Neural progenitor cell (in vitro differentiated cells): ENCODE data around the gene PCGF6.

Source experiments
- CTCF ChIP-seq: fragments of 200-600 bp; sonication (generic); IDR thresholded peaks from 2 replicates; pipeline ENCODE4 v1.5.1; 2017; ENCODE audit warnings: antibody characterized with exemption, mild to moderate bottlenecking
- EZH2 ChIP-seq: fragments of 200-600 bp; sonication (generic); IDR thresholded peaks from 2 replicates; pipeline ENCODE4 v1.6.1; 2017; ENCODE audit warnings: antibody characterized with exemption, mild to moderate bottlenecking, moderate library complexity
- EZH2phosphoT487 ChIP-seq: fragments of 200-600 bp; sonication (generic); IDR thresholded peaks from 2 replicates; pipeline ENCODE4 v1.6.1; 2017; ENCODE audit warnings: antibody characterized with exemption

DNA sequence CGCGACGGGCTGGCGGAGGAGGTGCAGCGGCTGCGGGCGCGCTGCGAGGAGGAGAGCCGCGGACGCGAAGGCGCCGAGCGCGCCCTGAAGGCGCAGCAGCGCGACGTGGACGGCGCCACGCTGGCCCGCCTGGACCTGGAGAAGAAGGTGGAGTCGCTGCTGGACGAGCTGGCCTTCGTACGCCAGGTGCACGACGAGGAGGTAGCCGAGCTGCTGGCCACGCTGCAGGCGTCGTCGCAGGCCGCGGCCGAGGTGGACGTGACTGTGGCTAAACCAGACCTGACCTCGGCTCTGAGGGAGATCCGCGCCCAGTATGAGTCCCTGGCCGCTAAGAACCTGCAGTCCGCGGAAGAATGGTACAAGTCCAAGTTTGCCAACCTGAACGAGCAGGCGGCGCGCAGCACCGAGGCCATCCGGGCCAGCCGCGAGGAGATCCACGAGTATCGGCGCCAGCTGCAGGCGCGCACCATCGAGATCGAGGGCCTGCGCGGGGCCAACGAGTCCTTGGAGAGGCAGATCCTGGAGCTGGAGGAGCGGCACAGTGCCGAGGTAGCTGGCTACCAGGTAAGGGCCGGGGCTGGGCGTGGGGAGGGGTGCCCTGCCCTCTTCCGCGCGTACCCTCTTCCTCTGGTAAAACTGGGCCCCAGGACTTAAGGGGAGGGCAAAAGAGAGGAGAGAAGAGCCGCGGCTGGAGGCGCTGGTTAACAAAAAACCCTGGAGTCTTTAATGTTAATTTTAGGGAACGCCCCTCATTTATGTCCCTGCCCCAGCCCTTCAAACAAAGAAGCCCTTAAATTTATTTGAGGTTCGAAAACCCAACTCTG lies 73.0 kb downstream of the PCGF6 start:
- TF ChIP-seq CTCF, result no peak
- TF ChIP-seq EZH2, result peak; percentile 70
- TF ChIP-seq EZH2phosphoT487, result peak; percentile 70
